ENCODE results near the gene ZNF493. TPM values are rescaled to one million over a fixed set of nuclear protein-coding genes. Genes with fewer than 3 reads are reported as not detected.

The ZNF493 gene
- polyA plus RNA-seq, 3 donors: 17.5 to 30.2 (median 30.2) TPM

- DNase-seq: no peak
Observed at GRCh38 chr19:21451187-21451586, 54.3 kb downstream of the ZNF493 start.

GRCh38 chr19:21454901-21455300, 58.0 kb downstream of the ZNF493 start:
- DNase-seq: no peak

GRCh38 chr19:21460686-21461085, 63.8 kb downstream of the ZNF493 start:
- no peak for DNase-seq

GRCh38 chr19:21462540-21462939, 65.6 kb downstream of the ZNF493 start:
- no peak for DNase-seq

- DNase-seq: peak; percentile 90
Observed at GRCh38 chr19:21463449-21464105, 66.6 kb downstream of the ZNF493 start.

- DNase-seq: no peak
Observed at GRCh38 chr19:21466627-21467026, 69.7 kb downstream of the ZNF493 start.

GRCh38 chr19:21468791-21469190, 71.9 kb downstream of the ZNF493 start:
- no peak for DNase-seq

- DNase-seq: no peak
Observed at GRCh38 chr19:21472507-21472906, 75.6 kb downstream of the ZNF493 start.

- peak; percentile 92 for DNase-seq
Observed at GRCh38 chr19:21474671-21475181, 77.8 kb downstream of the ZNF493 start.

Other genes with a start within 250 kb of the ZNF493 start
- gene ZNF708, start 67.7 kb upstream of the ZNF493 start, polyA plus RNA-seq (ENCODE audit: insufficient read length in 3 of 3): 10 to 100 TPM; 15.1 to 22.3 (median 21.3) TPM
- gene ZNF738, start 38.1 kb upstream of the ZNF493 start, polyA plus RNA-seq (ENCODE audit: insufficient read length in 3 of 3): 10 to 100 TPM; 31.0 to 45.5 (median 37.4) TPM
- gene ZNF429, start 108.5 kb downstream of the ZNF493 start, polyA plus RNA-seq (ENCODE audit: insufficient read length in 3 of 3): 10 to 100 TPM; 21.5 to 34.9 (median 31.4) TPM

Data from renal pelvis (tissue), 4 donors.